GM23338 (cell line): ENCODE measurements around the gene TMEM117. TPM values are rescaled to one million over a fixed set of nuclear protein-coding genes. Genes with fewer than 3 reads are reported as not detected.
A peak's percentile ranks its signal among the peaks of the same experiment; 100 is the strongest.

Source experiments
- ATAC-seq: fragments of 200-7000 bp; cut with Tn5 transposase; 3 replicates; pipeline ENCODE4 v1.9.1; 2020
- DNase-seq: peaks from one replicate; pipeline ENCODE4 v3.0.0-alpha.2; 2015; ENCODE audit warnings: low spot score
- H2AFZ ChIP-seq: fragments of 200-600 bp; sonication (generic); 2 replicates; pipeline ENCODE4 v1.8.0; 2016; ENCODE audit warnings: antibody characterized with exemption, mild to moderate bottlenecking, moderate library complexity
- H3F3A ChIP-seq: fragments of 200-600 bp; sonication (generic); replicated peaks from 2 replicates; pipeline ENCODE4 v1.8.0; 2017; ENCODE audit warnings: antibody characterized with exemption, mixed run types, low read depth
- H3K27ac ChIP-seq: fragments of 200-600 bp; sonication (generic); 2 replicates; pipeline ENCODE4 v1.6.1; 2016; ENCODE audit warnings: low read depth
- H3K27me3 ChIP-seq: fragments of 200-600 bp; sonication (generic); 2 replicates; pipeline ENCODE4 v1.8.0; 2016; ENCODE audit warnings: mild to moderate bottlenecking, mixed run types, moderate library complexity; ENCODE audit not compliant: insufficient read depth
- H3K36me3 ChIP-seq: fragments of 200-600 bp; sonication (generic); 2 replicates; pipeline ENCODE4 v1.8.0; 2016; ENCODE audit warnings: mild to moderate bottlenecking; ENCODE audit not compliant: insufficient read depth
- H3K4me1 ChIP-seq: fragments of 200-600 bp; sonication (generic); 2 replicates; pipeline ENCODE4 v1.8.0; 2016; ENCODE audit warnings: mild to moderate bottlenecking, moderate library complexity; ENCODE audit not compliant: insufficient read depth
- H3K4me2 ChIP-seq: fragments of 200-600 bp; sonication (generic); 2 replicates; pipeline ENCODE4 v1.7.1; 2017; ENCODE audit warnings: mixed run types
- H3K4me3 ChIP-seq: fragments of 200-600 bp; sonication (generic); 2 replicates; pipeline ENCODE4 v1.6.1; 2016; ENCODE audit warnings: mixed run types
- H3K79me2 ChIP-seq: fragments of 200-600 bp; sonication (generic); replicated peaks from 2 replicates; pipeline ENCODE4 v1.8.0; 2017; ENCODE audit warnings: mild to moderate bottlenecking; ENCODE audit not compliant: insufficient read depth
- H3K9me2 ChIP-seq: fragments of 200-600 bp; sonication (generic); 2 replicates; pipeline ENCODE4 v1.8.0; 2017; ENCODE audit not compliant: insufficient read depth
- H4K20me1 ChIP-seq: fragments of 200-600 bp; sonication (generic); replicated peaks from 2 replicates; pipeline ENCODE4 v1.8.0; 2017; ENCODE audit warnings: mild to moderate bottlenecking; ENCODE audit not compliant: insufficient read depth
- H3K27ac Mint-ChIP-seq: 2 replicates; pipeline ENCODE4 v1.8.0; 2020; ENCODE audit warnings: inconsistent platforms, mild to moderate bottlenecking, moderate library complexity, mixed read lengths
- H3K27me3 Mint-ChIP-seq: 3 replicates; pipeline ENCODE4 v1.8.0; 2022; ENCODE audit warnings: low read depth, mild to moderate bottlenecking, moderate library complexity, mixed read lengths, inconsistent platforms; ENCODE audit not compliant: insufficient read depth, poor library complexity
- H3K36me3 Mint-ChIP-seq: 3 replicates; pipeline ENCODE4 v1.8.0; 2021; ENCODE audit warnings: low read depth, mild to moderate bottlenecking, inconsistent platforms, moderate library complexity, mixed read lengths
- H3K4me1 Mint-ChIP-seq: 3 replicates; pipeline ENCODE4 v1.8.0; 2020; ENCODE audit warnings: mild to moderate bottlenecking, inconsistent platforms, mixed read lengths
- H3K4me3 Mint-ChIP-seq: 3 replicates; pipeline ENCODE4 v1.8.0; 2021; ENCODE audit warnings: moderate library complexity, mild to moderate bottlenecking, inconsistent platforms, mixed read lengths
- H3K9me3 Mint-ChIP-seq: 3 replicates; pipeline ENCODE4 v1.8.0; 2020; ENCODE audit warnings: moderate library complexity, mild to moderate bottlenecking, inconsistent platforms, mixed read lengths
- CREB1 ChIP-seq: fragments of 250-450 bp; sonication (Bioruptor Pico); IDR thresholded peaks from 2 replicates; pipeline ENCODE4 v1.5.0; 2020; ENCODE audit warnings: low read depth, mild to moderate bottlenecking, moderate library complexity
- EZH2 ChIP-seq: fragments of 200-600 bp; sonication (generic); IDR thresholded peaks from one replicate; pipeline ENCODE4 v1.8.0; 2017; ENCODE audit warnings: antibody characterized with exemption, mild to moderate bottlenecking, low read depth; ENCODE audit not compliant: unreplicated experiment
- EZH2phosphoT487 ChIP-seq: fragments of 200-600 bp; sonication (generic); IDR thresholded peaks from one replicate; pipeline ENCODE4 v1.8.1; 2018; ENCODE audit warnings: antibody characterized with exemption; ENCODE audit not compliant: unreplicated experiment
- JUNB ChIP-seq: IDR thresholded peaks from one replicate; pipeline ENCODE4 v1.6.1; 2016; ENCODE audit warnings: antibody characterized with exemption; ENCODE audit not compliant: unreplicated experiment
- NANOG ChIP-seq: IDR thresholded peaks from 2 replicates; pipeline ENCODE4 v1.6.1; 2016; ENCODE audit warnings: antibody characterized with exemption, borderline replicate concordance
- POLR2AphosphoS5 ChIP-seq: IDR thresholded peaks from 2 replicates; pipeline ENCODE4 v1.6.1; 2016; ENCODE audit warnings: antibody characterized with exemption, low read depth
- STAT1 ChIP-seq: IDR thresholded peaks from one replicate; pipeline ENCODE4 v1.6.1; 2016; ENCODE audit warnings: antibody characterized with exemption; ENCODE audit not compliant: unreplicated experiment
- ZNF114 ChIP-seq: fragments of 250-450 bp; sonication (Bioruptor Pico); IDR thresholded peaks from 2 replicates; pipeline ENCODE4 v1.5.0; 2020; ENCODE audit warnings: mild to moderate bottlenecking, moderate library complexity
- polyA plus RNA-seq: library from polyadenylated mRNA; unstranded; fragments of >200 nt; fragmentation: Nextera tagmentation; extraction: Ambion mirVana; gene quantifications from 2 replicates; pipeline ENCODE4 v1.2.1, GENCODE V29; 2016
- total RNA-seq: library from RNA; depleted of rRNA; stranded (reverse); fragments of >200 nt; shearing (Covaris generic); gene quantifications from 2 replicates; pipeline ENCODE4 v1.2.3, GENCODE V29; 2014
- TF ChIP-seq, protein P1 (sequence below), 2 experiments: fragments of 200-600 bp in 1 of 2; sonication (generic) in 1 of 2; conservative IDR thresholded peaks; 2 replicates each; pipeline versions ENCODE4 v1.5.1 to v1.6.1; 2016 to 2017; ENCODE audit warnings: antibody characterized with exemption in 2 of 2, low read depth in 2 of 2, mild to moderate bottlenecking in 2 of 2, moderate library complexity in 1 of 2
- TF ChIP-seq, protein P2 (sequence below): IDR thresholded peaks from one replicate; pipeline ENCODE4 v1.6.1; 2018; ENCODE audit warnings: antibody characterized with exemption; ENCODE audit not compliant: unreplicated experiment
- TF ChIP-seq, protein P3 (sequence below): IDR thresholded peaks from 2 replicates; pipeline ENCODE4 v1.6.1; 2016; ENCODE audit warnings: antibody characterized with exemption

The TMEM117 gene
- total and polyA plus RNA-seq, 2 experiments from 2014 or later = 0.94 to 1.6 TPM

DNA sequence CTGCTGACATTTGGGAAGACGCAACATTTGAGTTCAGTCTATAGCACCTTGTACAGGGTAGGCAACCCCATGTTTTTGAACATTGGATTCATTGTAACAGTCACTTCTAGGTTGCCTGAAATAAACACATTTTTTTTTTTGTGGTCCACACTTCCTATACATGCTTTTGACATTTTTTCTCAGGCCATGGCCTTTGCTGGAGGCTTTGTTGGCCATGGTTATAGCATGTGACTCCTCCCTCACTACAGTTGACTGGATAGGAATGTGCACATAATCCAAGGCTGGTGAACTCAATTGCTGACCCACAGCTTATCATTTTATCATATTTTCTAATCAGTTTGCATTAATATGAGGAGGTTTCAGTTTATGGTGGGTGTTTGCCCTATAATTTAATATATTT is 60.6 kb downstream of the TMEM117 start (continued):
- no peak for TF ChIP-seq STAT1
- TF ChIP-seq, protein P1, sequence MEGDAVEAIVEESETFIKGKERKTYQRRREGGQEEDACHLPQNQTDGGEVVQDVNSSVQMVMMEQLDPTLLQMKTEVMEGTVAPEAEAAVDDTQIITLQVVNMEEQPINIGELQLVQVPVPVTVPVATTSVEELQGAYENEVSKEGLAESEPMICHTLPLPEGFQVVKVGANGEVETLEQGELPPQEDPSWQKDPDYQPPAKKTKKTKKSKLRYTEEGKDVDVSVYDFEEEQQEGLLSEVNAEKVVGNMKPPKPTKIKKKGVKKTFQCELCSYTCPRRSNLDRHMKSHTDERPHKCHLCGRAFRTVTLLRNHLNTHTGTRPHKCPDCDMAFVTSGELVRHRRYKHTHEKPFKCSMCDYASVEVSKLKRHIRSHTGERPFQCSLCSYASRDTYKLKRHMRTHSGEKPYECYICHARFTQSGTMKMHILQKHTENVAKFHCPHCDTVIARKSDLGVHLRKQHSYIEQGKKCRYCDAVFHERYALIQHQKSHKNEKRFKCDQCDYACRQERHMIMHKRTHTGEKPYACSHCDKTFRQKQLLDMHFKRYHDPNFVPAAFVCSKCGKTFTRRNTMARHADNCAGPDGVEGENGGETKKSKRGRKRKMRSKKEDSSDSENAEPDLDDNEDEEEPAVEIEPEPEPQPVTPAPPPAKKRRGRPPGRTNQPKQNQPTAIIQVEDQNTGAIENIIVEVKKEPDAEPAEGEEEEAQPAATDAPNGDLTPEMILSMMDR (conservative IDR thresholded peaks at IDR 0.05; ENCODE audit: low read depth in 2 of 2) = no peak
- no peak for TF ChIP-seq NANOG
- TF ChIP-seq EZH2phosphoT487 = no peak
- TF ChIP-seq CREB1 = no peak
- no peak for TF ChIP-seq POLR2AphosphoS5
- TF ChIP-seq, protein P2, sequence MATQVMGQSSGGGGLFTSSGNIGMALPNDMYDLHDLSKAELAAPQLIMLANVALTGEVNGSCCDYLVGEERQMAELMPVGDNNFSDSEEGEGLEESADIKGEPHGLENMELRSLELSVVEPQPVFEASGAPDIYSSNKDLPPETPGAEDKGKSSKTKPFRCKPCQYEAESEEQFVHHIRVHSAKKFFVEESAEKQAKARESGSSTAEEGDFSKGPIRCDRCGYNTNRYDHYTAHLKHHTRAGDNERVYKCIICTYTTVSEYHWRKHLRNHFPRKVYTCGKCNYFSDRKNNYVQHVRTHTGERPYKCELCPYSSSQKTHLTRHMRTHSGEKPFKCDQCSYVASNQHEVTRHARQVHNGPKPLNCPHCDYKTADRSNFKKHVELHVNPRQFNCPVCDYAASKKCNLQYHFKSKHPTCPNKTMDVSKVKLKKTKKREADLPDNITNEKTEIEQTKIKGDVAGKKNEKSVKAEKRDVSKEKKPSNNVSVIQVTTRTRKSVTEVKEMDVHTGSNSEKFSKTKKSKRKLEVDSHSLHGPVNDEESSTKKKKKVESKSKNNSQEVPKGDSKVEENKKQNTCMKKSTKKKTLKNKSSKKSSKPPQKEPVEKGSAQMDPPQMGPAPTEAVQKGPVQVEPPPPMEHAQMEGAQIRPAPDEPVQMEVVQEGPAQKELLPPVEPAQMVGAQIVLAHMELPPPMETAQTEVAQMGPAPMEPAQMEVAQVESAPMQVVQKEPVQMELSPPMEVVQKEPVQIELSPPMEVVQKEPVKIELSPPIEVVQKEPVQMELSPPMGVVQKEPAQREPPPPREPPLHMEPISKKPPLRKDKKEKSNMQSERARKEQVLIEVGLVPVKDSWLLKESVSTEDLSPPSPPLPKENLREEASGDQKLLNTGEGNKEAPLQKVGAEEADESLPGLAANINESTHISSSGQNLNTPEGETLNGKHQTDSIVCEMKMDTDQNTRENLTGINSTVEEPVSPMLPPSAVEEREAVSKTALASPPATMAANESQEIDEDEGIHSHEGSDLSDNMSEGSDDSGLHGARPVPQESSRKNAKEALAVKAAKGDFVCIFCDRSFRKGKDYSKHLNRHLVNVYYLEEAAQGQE = no peak
- no peak for TF ChIP-seq JUNB
- TF ChIP-seq, protein P3, sequence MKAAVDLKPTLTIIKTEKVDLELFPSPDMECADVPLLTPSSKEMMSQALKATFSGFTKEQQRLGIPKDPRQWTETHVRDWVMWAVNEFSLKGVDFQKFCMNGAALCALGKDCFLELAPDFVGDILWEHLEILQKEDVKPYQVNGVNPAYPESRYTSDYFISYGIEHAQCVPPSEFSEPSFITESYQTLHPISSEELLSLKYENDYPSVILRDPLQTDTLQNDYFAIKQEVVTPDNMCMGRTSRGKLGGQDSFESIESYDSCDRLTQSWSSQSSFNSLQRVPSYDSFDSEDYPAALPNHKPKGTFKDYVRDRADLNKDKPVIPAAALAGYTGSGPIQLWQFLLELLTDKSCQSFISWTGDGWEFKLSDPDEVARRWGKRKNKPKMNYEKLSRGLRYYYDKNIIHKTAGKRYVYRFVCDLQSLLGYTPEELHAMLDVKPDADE = no peak

DNA sequence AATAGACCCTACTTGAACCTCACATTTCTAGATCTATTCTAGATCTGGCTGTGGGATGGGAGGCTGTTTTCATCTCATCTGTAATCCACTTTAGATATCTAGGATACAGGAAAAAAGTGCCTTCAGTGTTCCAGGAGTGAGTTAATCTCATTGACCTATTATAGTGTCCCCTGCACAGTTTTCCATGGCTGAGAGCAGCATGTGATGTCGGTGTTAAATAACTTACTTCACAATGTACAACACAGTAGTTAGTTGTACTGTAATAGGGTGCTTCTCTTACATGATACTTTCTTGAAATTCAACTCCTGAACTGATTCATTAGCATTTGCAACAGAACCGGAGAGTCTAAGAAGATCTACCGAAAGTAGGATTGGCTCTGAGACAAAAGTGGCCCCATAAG is 62.6 kb downstream of the TMEM117 start:
- H3K4me1 ChIP-seq = peaks cover 27% of the 10 kb centered on the region
- peak overlapping the region; percentile 28; the same call in 1 of the 2 replicates for H3K27ac ChIP-seq
- Mint-ChIP-seq H3K36me3 (0 out of 3 replicates have a peak, but pooled peaks cover 2% of the 10 kb centered on the region), H3K27ac (no peak overlapping the region), H3K4me1 (peaks cover 18% of the 10 kb centered on the region; the same call in 2 of the 3 replicates), H3K27me3 (no peaks in the 10 kb centered on the region), H3K9me3 (peaks cover 9% of the 10 kb centered on the region; the same call in 1 of the 3 replicates), H3K4me3 (no peak overlapping the region)
- no peaks in the 10 kb centered on the region for H3K79me2 ChIP-seq
- no peaks in the 10 kb centered on the region for H3F3A ChIP-seq
- no peaks in the 10 kb centered on the region for H3K36me3 ChIP-seq
- H3K27me3 ChIP-seq = no peaks in the 10 kb centered on the region
- DNase-seq (no peak), ATAC-seq (no peak)
- no peaks in the 10 kb centered on the region for H4K20me1 ChIP-seq
- 0 out of 2 replicates have a peak overlapping the region, but pooled peaks have one; percentile 26 for H3K4me2 ChIP-seq
- peak overlapping the region; percentile 35; the same call in 1 of the 2 replicates for H2AFZ ChIP-seq
- H3K9me2 ChIP-seq = no peaks in the 10 kb centered on the region
- H3K4me3 ChIP-seq = no peak overlapping the region
- TF ChIP-seq CREB1 (no peak), EZH2 (no peak), JUNB (no peak), ZNF114 (CRISPR knock-in tag) (no peak)
- TF ChIP-seq, protein P1 (conservative IDR thresholded peaks at IDR 0.05; ENCODE audit: low read depth in 2 of 2) = no peak
